ENCODE data around the gene NGLY1. TPM values are rescaled to one million over a fixed set of nuclear protein-coding genes. Genes with fewer than 3 reads are reported as not detected.

The NGLY1 gene
- total RNA-seq, 2 donors from 2014 or later = 50.3 to 50.5 TPM

- intact Hi-C loops (cut with DNase I) = loop anchor here (10.0 kb wide), 1 partner anchor 131 kb away; no protein-coding TSS in a partner anchor
- Histone ChIP-seq H3K4me1 (no peaks in the 10 kb centered on the region), H3K4me3 (no peak overlapping the region), H3K9me3 (no peaks in the 10 kb centered on the region), H3K27ac (no peak overlapping the region), H3K9ac (ENCODE audit: low read depth in 2 of 2, low read length in 2 of 2) (no peak overlapping the region), H3K27me3 (no peaks in the 10 kb centered on the region), H3K36me3 (peaks cover 4% of the 10 kb centered on the region)
- no peak for TF ChIP-seq CTCF (IDR thresholded peaks at IDR 0.05)
- DNase-seq = no peak
Measured at GRCh38 chr3:25775936-25776335, 7.3 kb downstream of the NGLY1 start.

- H3K27me3 ChIP-seq = no peaks in the 10 kb centered on the region
- H3K9ac ChIP-seq (ENCODE audit: low read depth in 2 of 2, low read length in 2 of 2) = no peak overlapping the region
- H3K9me3 ChIP-seq = no peaks in the 10 kb centered on the region
- no peak for DNase-seq
- no peak overlapping the region for H3K4me3 ChIP-seq
- TF ChIP-seq CTCF (IDR thresholded peaks at IDR 0.05) = no peak
- no peaks in the 10 kb centered on the region for H3K36me3 ChIP-seq
- no peaks in the 10 kb centered on the region for H3K4me1 ChIP-seq
- H3K27ac ChIP-seq = no peak overlapping the region
- intact Hi-C loops (cut with DNase I) = no loop called here
Measured at GRCh38 chr3:25768851-25769250, 14.4 kb downstream of the NGLY1 start.

GRCh38 chr3:25751725-25752124 lies 31.5 kb downstream of the NGLY1 start:
- no peak overlapping the region for H3K4me3 ChIP-seq
- TF ChIP-seq CTCF (IDR thresholded peaks at IDR 0.05) = no peak
- no peaks in the 10 kb centered on the region for H3K9me3 ChIP-seq
- no peak overlapping the region for H3K27ac ChIP-seq
- no peak for DNase-seq
- no peak overlapping the region for H3K9ac ChIP-seq (ENCODE audit: low read depth in 2 of 2, low read length in 2 of 2)
- no peaks in the 10 kb centered on the region for H3K36me3 ChIP-seq
- H3K4me1 ChIP-seq = no peaks in the 10 kb centered on the region
- intact Hi-C loops (cut with DNase I) = loop anchor here (10.0 kb wide), 1 partner anchor 127 kb away; no protein-coding TSS in a partner anchor
- H3K27me3 ChIP-seq = no peaks in the 10 kb centered on the region

- H3K27me3 ChIP-seq = no peaks in the 10 kb centered on the region
- H3K36me3 ChIP-seq = no peaks in the 10 kb centered on the region
- TF ChIP-seq CTCF (IDR thresholded peaks at IDR 0.05) = no peak
- intact Hi-C loops (cut with DNase I) = loop anchor here (10.0 kb wide), 1 partner anchor 126 kb away; no protein-coding TSS in a partner anchor
- H3K9me3 ChIP-seq = no peaks in the 10 kb centered on the region
- no peak for DNase-seq
- H3K4me3 ChIP-seq = no peak overlapping the region
- no peak overlapping the region for H3K9ac ChIP-seq (ENCODE audit: low read depth in 2 of 2, low read length in 2 of 2)
- H3K27ac ChIP-seq = no peak overlapping the region
- H3K4me1 ChIP-seq = no peaks in the 10 kb centered on the region
Measured at GRCh38 chr3:25751048-25751447, 32.2 kb downstream of the NGLY1 start.

- no peak for TF ChIP-seq CTCF (IDR thresholded peaks at IDR 0.05)
- H3K27me3 ChIP-seq = no peaks in the 10 kb centered on the region
- H3K9me3 ChIP-seq = no peaks in the 10 kb centered on the region
- H3K36me3 ChIP-seq = no peaks in the 10 kb centered on the region
- no peak overlapping the region for H3K27ac ChIP-seq
- H3K4me1 ChIP-seq = no peaks in the 10 kb centered on the region
- H3K9ac ChIP-seq (ENCODE audit: low read depth in 2 of 2, low read length in 2 of 2) = no peak overlapping the region
- intact Hi-C loops (cut with DNase I) = no loop called here
- DNase-seq = no peak
- H3K4me3 ChIP-seq = no peak overlapping the region
Measured at GRCh38 chr3:25749031-25749581, 34.1 kb downstream of the NGLY1 start.
